Measurements from ENCODE around the gene LRRN2.

Gene LRRN2

DNA sequence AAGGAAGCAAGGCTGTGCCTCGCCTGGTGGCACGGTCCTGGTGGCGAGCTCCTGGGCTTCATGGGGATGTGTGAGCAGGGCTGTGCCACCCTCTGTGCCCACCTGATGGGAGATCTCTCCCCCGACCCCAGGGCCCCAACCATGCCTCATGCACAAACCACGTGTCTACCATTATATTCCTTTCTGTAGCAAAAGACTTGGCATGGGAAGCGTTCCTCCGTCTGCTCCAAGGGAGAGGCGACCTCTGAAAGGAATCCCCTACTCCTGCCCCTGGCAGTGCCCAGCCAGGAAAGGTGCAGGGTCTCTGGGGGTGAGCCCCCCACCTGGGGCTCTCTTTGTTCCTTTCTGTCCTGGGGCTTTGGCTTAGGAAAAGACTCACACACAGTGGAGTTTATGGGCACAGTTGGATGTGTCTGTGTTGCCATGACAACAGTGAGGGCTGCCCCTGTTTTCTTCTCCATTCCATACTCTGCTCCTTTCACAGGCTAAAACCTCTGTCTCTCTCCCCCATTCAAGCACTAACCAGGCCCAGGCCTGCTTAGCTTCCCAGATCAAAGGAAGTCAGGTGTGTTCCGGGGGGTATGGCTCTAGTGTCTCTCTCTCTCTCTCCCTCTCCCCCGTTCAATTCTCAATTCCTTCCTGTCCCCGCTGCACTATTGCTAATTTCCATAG, 21.4 kb upstream of the LRRN2 start:
- no peak for TF ChIP-seq SIN3A (IDR thresholded peaks at IDR 0.05; ENCODE audit: borderline replicate concordance, insufficient read depth, low read length)

DNA sequence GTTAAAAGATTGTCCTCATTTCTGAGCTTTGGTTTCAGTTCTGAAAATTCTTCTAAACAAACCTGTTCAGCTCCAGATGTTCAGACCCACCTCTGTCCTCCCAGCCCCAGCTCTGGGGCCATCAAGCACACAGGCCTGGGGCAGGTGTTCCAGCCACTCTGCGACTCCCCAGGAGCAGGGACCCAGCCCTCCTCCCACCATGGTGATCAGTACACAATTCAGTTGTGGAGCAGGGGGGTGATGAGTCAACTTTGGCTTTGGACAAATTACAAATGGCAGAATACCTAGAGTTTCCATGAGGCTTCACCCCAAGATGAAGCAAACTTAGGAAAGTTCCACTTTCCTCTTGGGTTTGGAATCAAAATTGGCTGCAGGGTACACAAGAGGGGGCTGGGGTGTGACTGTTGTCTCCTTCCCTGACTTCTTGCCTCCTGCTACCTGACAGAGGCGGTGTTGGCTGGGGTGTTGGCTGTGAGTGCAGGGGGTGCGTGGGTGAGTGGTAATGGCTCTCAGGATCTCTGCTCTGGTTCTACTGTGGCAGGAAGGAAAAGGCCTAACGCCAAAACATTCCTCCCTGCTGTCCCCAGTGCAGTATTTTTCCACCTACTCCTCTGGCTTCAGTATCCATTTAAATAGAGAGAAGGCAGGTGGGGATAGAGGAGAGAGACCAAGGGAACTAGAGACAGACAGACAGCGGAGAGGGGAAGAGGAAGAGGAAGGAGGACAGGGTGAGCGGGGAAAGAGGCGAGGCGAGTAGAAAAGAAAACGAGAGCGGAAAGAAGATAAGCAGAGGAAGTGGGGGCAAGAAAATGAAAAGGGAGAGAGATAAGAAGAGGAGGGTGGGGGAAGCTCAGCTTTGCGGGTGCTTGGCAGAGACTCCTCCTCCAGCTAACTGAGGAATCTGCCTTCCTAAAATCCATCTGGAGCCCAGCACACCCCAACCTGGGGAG, 20.6 kb upstream of the LRRN2 start:
- TF ChIP-seq POLR2AphosphoS5 (IDR thresholded peaks at IDR 0.05; ENCODE audit: low read depth, low read length) (no peak), SIN3A (IDR thresholded peaks at IDR 0.05; ENCODE audit: borderline replicate concordance, insufficient read depth, low read length) (no peak), TAF1 (IDR thresholded peaks at IDR 0.05; ENCODE audit: borderline replicate concordance, insufficient read depth, low read length) (no peak), FOXP2 (optimal IDR thresholded peaks at IDR 0.05; ENCODE audit: borderline replicate concordance, extremely low read depth, extremely low read length, insufficient read depth) (no peak)
- TF ChIP-seq, protein P1, sequence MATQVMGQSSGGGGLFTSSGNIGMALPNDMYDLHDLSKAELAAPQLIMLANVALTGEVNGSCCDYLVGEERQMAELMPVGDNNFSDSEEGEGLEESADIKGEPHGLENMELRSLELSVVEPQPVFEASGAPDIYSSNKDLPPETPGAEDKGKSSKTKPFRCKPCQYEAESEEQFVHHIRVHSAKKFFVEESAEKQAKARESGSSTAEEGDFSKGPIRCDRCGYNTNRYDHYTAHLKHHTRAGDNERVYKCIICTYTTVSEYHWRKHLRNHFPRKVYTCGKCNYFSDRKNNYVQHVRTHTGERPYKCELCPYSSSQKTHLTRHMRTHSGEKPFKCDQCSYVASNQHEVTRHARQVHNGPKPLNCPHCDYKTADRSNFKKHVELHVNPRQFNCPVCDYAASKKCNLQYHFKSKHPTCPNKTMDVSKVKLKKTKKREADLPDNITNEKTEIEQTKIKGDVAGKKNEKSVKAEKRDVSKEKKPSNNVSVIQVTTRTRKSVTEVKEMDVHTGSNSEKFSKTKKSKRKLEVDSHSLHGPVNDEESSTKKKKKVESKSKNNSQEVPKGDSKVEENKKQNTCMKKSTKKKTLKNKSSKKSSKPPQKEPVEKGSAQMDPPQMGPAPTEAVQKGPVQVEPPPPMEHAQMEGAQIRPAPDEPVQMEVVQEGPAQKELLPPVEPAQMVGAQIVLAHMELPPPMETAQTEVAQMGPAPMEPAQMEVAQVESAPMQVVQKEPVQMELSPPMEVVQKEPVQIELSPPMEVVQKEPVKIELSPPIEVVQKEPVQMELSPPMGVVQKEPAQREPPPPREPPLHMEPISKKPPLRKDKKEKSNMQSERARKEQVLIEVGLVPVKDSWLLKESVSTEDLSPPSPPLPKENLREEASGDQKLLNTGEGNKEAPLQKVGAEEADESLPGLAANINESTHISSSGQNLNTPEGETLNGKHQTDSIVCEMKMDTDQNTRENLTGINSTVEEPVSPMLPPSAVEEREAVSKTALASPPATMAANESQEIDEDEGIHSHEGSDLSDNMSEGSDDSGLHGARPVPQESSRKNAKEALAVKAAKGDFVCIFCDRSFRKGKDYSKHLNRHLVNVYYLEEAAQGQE (IDR thresholded peaks at IDR 0.05; ENCODE audit: insufficient read depth in 1 of 2, low read depth in 2 of 2, low read length in 2 of 2) = no peak

DNA sequence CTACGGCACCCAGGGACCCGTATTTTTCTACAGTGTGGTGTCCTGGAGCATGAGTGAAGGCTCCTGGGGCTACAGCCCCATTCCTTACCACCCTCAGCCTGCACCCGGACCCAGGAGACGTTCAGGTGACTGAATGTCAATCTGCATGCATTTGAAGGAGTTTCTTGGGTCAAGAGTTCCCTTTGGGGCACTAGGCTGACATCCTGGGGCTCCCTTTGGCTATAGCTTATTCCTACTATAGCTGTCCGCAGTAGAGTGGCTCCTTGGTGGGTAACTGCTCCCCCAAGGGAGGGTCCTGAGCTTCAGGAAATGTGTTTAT, 19.9 kb upstream of the LRRN2 start:
- no peak for TF ChIP-seq SIN3A (IDR thresholded peaks at IDR 0.05; ENCODE audit: borderline replicate concordance, insufficient read depth, low read length)
- no peak for TF ChIP-seq FOXP2 (optimal IDR thresholded peaks at IDR 0.05; ENCODE audit: borderline replicate concordance, extremely low read depth, extremely low read length, insufficient read depth)
- no peak for TF ChIP-seq POLR2AphosphoS5 (IDR thresholded peaks at IDR 0.05; ENCODE audit: low read depth, low read length)
- TF ChIP-seq, protein P1 (IDR thresholded peaks at IDR 0.05; ENCODE audit: insufficient read depth in 1 of 2, low read depth in 2 of 2, low read length in 2 of 2) = no peak

DNA sequence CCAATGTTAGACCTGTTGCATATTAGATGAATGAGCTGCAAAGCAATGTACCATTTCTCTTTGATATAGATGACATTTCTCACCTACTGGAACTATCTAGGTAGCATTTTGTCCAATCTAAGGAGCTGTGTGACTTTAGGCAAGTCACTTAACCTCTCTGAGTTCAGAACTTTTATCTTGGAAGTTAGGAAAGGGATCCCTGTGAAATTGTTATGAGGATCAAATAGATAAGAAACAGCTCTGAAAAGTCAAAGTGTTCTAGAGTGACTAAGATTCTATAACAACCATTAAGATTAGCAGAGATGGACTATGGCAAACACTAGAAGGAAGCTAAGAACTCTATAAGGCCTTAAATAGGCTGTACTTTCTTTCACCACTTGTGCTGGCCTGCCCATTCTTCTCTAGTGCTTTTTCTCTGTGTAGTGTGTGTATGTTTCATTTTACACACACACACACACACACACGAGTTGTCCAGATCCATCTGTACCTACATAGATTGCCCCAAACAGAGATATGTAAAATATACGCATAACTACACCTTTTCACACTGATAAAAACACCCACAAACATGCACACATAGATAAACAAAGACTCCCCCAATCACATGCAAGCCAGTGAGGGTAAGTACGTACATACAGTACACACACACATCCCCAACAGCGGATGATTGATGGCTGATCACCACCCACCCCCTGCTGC, 19.4 kb upstream of the LRRN2 start:
- TF ChIP-seq, protein P1 (IDR thresholded peaks at IDR 0.05; ENCODE audit: insufficient read depth in 1 of 2, low read depth in 2 of 2, low read length in 2 of 2) = no peak
- TF ChIP-seq POLR2AphosphoS5 (IDR thresholded peaks at IDR 0.05; ENCODE audit: low read depth, low read length) (no peak), TAF1 (IDR thresholded peaks at IDR 0.05; ENCODE audit: borderline replicate concordance, insufficient read depth, low read length) (no peak), FOXP2 (optimal IDR thresholded peaks at IDR 0.05; ENCODE audit: borderline replicate concordance, extremely low read depth, extremely low read length, insufficient read depth) (no peak), SIN3A (IDR thresholded peaks at IDR 0.05; ENCODE audit: borderline replicate concordance, insufficient read depth, low read length) (no peak)

DNA sequence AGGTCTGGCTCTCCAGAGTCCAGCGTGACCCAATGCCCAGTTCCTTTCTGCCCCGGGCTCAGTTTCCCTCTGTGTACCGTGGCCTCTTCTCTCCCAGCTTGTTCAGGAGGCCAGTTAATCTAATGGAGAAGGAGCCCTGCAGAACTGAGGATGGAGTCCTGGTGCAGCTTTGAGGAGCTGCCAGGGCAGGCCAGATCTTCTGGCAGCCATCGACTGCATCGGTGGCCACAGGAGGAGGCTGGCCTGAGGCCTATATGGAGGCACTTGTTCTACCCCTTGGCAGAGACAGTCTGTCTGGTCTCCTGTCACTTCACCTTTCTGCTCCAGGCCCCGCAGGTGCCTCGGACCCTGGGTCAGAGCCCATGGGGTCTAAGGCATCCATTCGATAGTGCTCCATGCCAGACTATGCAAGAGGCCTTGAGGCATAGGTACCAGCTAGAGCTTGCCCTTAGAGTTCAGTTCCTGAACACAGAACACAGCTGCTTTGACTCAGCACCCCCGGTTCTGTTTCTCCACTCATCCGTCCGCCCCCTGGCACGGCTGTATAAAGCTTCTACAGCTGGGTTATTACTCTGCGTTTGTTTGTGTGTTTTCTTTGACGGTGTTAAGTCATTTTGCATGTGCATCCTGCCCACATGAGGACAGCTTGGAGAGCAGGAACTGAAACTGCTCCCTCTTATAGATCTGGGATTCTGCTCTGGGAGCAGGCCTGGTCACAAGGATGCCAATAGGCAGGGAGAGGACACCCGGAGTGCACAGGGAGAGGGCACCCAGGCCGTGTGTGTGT, 18.5 kb upstream of the LRRN2 start:
- TF ChIP-seq, protein P1 (IDR thresholded peaks at IDR 0.05; ENCODE audit: insufficient read depth in 1 of 2, low read depth in 2 of 2, low read length in 2 of 2) = no peak
- no peak for TF ChIP-seq TAF1 (IDR thresholded peaks at IDR 0.05; ENCODE audit: borderline replicate concordance, insufficient read depth, low read length)
- TF ChIP-seq FOXP2 (optimal IDR thresholded peaks at IDR 0.05; ENCODE audit: borderline replicate concordance, extremely low read depth, extremely low read length, insufficient read depth) = no peak
- no peak for TF ChIP-seq SIN3A (IDR thresholded peaks at IDR 0.05; ENCODE audit: borderline replicate concordance, insufficient read depth, low read length)
- no peak for TF ChIP-seq POLR2AphosphoS5 (IDR thresholded peaks at IDR 0.05; ENCODE audit: low read depth, low read length)

All from PFSK-1 (cell line).